GM18867 (cell line): ENCODE results near the gene CACHD1.

Experiments
- ATAC-seq: cut with Tn5 transposase; IDR thresholded peaks from one replicate; pipeline ENCODE4 v1.9.1; 2021; ENCODE audit warnings: mild to moderate bottlenecking, moderate library complexity; ENCODE audit not compliant: unreplicated experiment

The CACHD1 gene

GRCh38 chr1:64545118-64545843 lies 75.4 kb downstream of the CACHD1 start:
- ATAC-seq: no peak

GRCh38 chr1:64546013-64546412 lies 76.1 kb downstream of the CACHD1 start:
- ATAC-seq: no peak

- no peak for ATAC-seq
Observed at GRCh38 chr1:64549464-64550239, 79.7 kb downstream of the CACHD1 start.

GRCh38 chr1:64550510-64550909 lies 80.6 kb downstream of the CACHD1 start:
- no peak for ATAC-seq

GRCh38 chr1:64550946-64551605 lies 81.1 kb downstream of the CACHD1 start:
- ATAC-seq: no peak

- ATAC-seq: no peak
Observed at GRCh38 chr1:64553285-64553684, 83.4 kb downstream of the CACHD1 start.

GRCh38 chr1:64555947-64556346 lies 86.0 kb downstream of the CACHD1 start:
- no peak for ATAC-seq

- ATAC-seq: no peak
Observed at GRCh38 chr1:64561993-64562392, 92.1 kb downstream of the CACHD1 start.

- ATAC-seq: no peak
Observed at GRCh38 chr1:64563958-64564565, 94.1 kb downstream of the CACHD1 start.

GRCh38 chr1:64564891-64565290 lies 95.0 kb downstream of the CACHD1 start:
- ATAC-seq: no peak

GRCh38 chr1:64567426-64568170 lies 97.7 kb downstream of the CACHD1 start:
- no peak for ATAC-seq

- ATAC-seq: no peak
Observed at GRCh38 chr1:64568171-64568450, 98.2 kb downstream of the CACHD1 start.

GRCh38 chr1:64569411-64569810 lies 99.5 kb downstream of the CACHD1 start:
- ATAC-seq: no peak

GRCh38 chr1:64570267-64570855 lies 100.4 kb downstream of the CACHD1 start:
- ATAC-seq: no peak

GRCh38 chr1:64572222-64572900 lies 102.4 kb downstream of the CACHD1 start:
- ATAC-seq: no peak

GRCh38 chr1:64574301-64574700 lies 104.4 kb downstream of the CACHD1 start:
- no peak for ATAC-seq

- ATAC-seq: no peak
Observed at GRCh38 chr1:64575881-64576676, 106.2 kb downstream of the CACHD1 start.

- no peak for ATAC-seq
Observed at GRCh38 chr1:64578270-64578973, 108.5 kb downstream of the CACHD1 start.

- no peak for ATAC-seq
Observed at GRCh38 chr1:64579767-64580166, 109.8 kb downstream of the CACHD1 start.
